Measurements from ENCODE around the gene MSLN.
"Not testable (repeated sequence)": the region's sequence is repeated elsewhere in the genome, so short reads cannot be mapped to it uniquely, and the experiment has no call there.

Gene MSLN

DNA sequence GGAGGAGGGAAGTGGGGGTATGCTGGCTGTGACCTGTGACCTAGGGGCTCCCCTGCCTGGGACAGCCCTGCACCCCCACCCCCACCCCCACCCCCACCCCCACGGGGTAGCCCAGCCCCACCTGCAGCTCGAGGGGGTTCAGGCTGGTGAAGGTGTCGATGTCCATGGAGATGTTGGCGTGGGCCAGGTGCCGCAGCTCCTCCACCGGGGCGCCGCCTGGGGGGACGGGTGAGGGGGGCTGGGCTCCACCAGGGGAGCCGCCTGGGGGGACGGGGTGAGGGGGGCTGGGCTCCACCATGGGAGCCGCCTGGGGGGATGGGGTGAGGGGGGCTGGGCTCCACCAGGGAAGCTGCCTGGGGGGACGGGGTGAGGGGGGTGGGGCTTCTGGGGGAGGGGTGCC is 9.9 kb downstream of the MSLN start:
- Histone ChIP-seq H3K27ac (ENCODE audit: low read depth, low read length) (no peak overlapping the region), H3K27me3 (ENCODE audit: insufficient read depth, low read length) (no peaks in the 10 kb centered on the region), H3K9ac (ENCODE audit: low read depth, low read length) (no peak overlapping the region), H3K4me3 (ENCODE audit: low read length) (no peak overlapping the region), H3K9me3 (ENCODE audit: insufficient read depth, low read depth, low read length) (no peaks in the 10 kb centered on the region), H3K4me1 (ENCODE audit: insufficient read depth, low read length) (no peaks in the 10 kb centered on the region), H3K36me3 (ENCODE audit: insufficient read depth, low read length) (no peaks in the 10 kb centered on the region)
- WGBS: 83% methylated on average over 7 of the region's 13 CpGs

- Histone ChIP-seq H3K4me3 (ENCODE audit: low read length) (no peak overlapping the region), H3K9me3 (ENCODE audit: insufficient read depth, low read depth, low read length) (no peaks in the 10 kb centered on the region), H3K4me1 (ENCODE audit: insufficient read depth, low read length) (no peaks in the 10 kb centered on the region), H3K27ac (ENCODE audit: low read depth, low read length) (no peak overlapping the region), H3K27me3 (ENCODE audit: insufficient read depth, low read length) (peaks cover 3% of the 10 kb centered on the region), H3K36me3 (ENCODE audit: insufficient read depth, low read length) (no peaks in the 10 kb centered on the region), H3K9ac (ENCODE audit: low read depth, low read length) (no peak overlapping the region)
- 94% methylated on average over 18 of the region's 18 CpGs for WGBS
Observed at GRCh38 chr16:772959-773358, 12.4 kb downstream of the MSLN start.

DNA sequence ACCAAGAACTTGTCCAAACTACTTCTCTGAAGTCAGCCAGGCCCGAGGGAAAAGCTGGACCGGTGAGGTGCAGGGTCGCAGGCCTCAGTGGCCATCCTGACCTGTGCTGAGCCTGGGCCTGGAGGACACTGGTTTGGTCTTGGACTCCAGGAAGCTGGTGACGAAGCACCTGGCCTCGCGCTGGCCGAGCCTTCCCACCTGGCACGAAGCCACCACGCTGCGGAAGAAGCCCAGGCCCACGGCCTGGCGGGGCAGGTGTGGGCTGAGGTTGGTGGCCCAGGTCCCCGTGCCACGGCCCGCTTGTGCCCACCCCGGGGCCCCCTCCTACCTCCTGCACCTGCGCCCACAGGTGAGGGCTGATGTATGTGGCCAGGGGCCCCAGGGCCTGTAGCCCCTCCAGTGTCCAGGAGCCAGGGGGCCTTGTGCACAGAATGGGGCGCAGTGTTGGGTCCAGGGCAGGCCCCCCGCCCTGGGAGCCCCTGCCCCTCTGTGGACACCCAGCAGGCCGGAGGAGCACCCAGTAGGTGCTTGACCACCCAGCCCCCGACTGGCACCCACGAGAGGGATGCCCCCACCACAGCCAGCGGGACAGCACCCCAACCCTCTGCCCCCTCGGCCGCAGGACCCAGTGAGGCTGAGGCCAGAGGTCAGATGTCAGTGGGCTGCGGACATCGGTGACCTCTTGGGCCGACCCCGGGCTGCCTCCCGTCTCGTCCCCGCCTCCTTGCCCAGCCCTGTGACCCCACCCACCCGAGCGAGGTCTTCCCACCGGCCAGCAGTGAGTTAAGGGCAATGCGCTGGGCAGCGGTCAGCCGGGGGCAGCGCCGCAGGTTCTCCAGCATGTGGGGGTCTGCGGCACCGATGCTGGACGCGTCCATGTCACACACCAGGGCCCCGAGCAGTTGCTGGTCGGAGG is 13.8 kb downstream of the MSLN start:
- Histone ChIP-seq H3K27me3 (ENCODE audit: insufficient read depth, low read length) (peaks cover 4% of the 10 kb centered on the region), H3K9ac (ENCODE audit: low read depth, low read length) (no peak overlapping the region), H3K27ac (ENCODE audit: low read depth, low read length) (no peak overlapping the region), H3K9me3 (ENCODE audit: insufficient read depth, low read depth, low read length) (no peaks in the 10 kb centered on the region), H3K36me3 (ENCODE audit: insufficient read depth, low read length) (no peaks in the 10 kb centered on the region), H3K4me1 (ENCODE audit: insufficient read depth, low read length) (no peaks in the 10 kb centered on the region), H3K4me3 (ENCODE audit: low read length) (no peak overlapping the region)
- 93% methylated on average over 46 of the region's 46 CpGs for WGBS

DNA sequence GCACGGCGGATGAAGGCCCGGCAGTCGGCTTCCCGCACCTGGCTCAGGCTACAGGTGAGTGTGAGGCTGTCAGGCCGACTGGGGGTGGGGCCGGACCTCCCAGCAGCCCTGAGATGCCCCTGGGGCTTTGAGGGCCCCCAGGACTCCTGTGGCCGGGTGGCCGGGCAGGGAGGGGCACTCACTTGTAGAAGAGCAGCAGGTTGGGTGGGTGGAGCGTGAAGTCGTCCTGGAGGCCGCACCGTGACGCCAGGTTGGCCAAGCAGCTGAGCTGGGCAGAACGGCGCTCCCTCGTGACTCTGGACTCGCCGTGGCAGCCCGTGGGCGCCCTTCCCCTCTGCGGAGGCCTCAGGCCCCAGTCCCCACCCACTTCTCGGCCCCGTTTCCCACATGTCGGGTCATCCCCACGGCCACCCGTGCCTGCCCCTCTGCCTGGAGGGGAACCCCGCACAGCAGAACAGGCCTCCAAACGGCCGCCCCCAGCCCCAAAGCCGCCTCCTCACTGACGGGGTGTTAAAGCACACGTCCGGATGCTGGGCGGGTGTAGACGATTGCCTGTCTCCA is 14.8 kb downstream of the MSLN start:
- 91% methylated on average over 36 of the region's 36 CpGs for WGBS
- Histone ChIP-seq H3K9me3 (ENCODE audit: insufficient read depth, low read depth, low read length) (no peaks in the 10 kb centered on the region), H3K27me3 (ENCODE audit: insufficient read depth, low read length) (peaks cover 4% of the 10 kb centered on the region), H3K9ac (ENCODE audit: low read depth, low read length) (no peak overlapping the region), H3K27ac (ENCODE audit: low read depth, low read length) (no peak overlapping the region), H3K36me3 (ENCODE audit: insufficient read depth, low read length) (no peaks in the 10 kb centered on the region), H3K4me3 (ENCODE audit: low read length) (no peak overlapping the region), H3K4me1 (ENCODE audit: insufficient read depth, low read length) (no peaks in the 10 kb centered on the region)

- H3K27me3 ChIP-seq (ENCODE audit: insufficient read depth, low read length); H3K9ac ChIP-seq (ENCODE audit: low read depth, low read length): not testable (repeated sequence)
- 93% methylated on average over 9 of the region's 10 CpGs for WGBS
Observed at GRCh38 chr16:776298-776697, 15.8 kb downstream of the MSLN start.

DNA sequence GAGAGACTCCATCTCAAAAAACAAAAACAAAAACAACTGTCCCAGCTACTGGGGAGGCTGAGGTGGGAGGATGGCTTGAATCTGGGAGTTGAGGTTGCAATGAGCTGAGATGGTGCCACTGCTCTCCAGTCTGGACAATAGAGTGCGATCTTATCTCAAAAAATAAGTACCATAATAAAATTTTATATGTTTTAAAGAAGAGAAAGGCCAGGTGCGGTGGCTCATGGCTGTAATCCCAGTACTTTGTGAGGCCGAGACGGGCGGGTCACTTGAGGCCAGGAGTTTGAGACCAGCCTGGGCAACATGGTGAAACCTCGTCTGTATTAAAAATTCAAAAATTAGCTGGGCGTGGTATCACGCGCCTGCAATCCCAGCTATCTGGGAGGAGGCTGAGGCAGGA is 16.3 kb downstream of the MSLN start:
- Histone ChIP-seq H3K4me3 (ENCODE audit: low read length) (no peak overlapping the region), H3K36me3 (ENCODE audit: insufficient read depth, low read length) (no peaks in the 10 kb centered on the region), H3K9me3 (ENCODE audit: insufficient read depth, low read depth, low read length) (no peaks in the 10 kb centered on the region), H3K27ac (ENCODE audit: low read depth, low read length) (no peak overlapping the region), H3K9ac (ENCODE audit: low read depth, low read length) (no peak overlapping the region), H3K4me1 (ENCODE audit: insufficient read depth, low read length) (no peaks in the 10 kb centered on the region), H3K27me3 (ENCODE audit: insufficient read depth, low read length) (peaks cover 4% of the 10 kb centered on the region)
- 92% methylated on average over 8 of the region's 9 CpGs for WGBS

More at GRCh38 chr16:776298-776697, 15.8 kb downstream of the MSLN start:
- not testable (repeated sequence) for H3K27ac ChIP-seq (ENCODE audit: low read depth, low read length); H3K4me1 ChIP-seq (ENCODE audit: insufficient read depth, low read length); H3K4me3 ChIP-seq (ENCODE audit: low read length); H3K36me3 ChIP-seq (ENCODE audit: insufficient read depth, low read length); H3K9me3 ChIP-seq (ENCODE audit: insufficient read depth, low read depth, low read length)

GRCh38 chr16:777826-778225 is 17.3 kb downstream of the MSLN start:
- Histone ChIP-seq H3K9ac (ENCODE audit: low read depth, low read length) (no peak overlapping the region), H3K36me3 (ENCODE audit: insufficient read depth, low read length) (no peaks in the 10 kb centered on the region), H3K27ac (ENCODE audit: low read depth, low read length) (no peak overlapping the region), H3K9me3 (ENCODE audit: insufficient read depth, low read depth, low read length) (no peaks in the 10 kb centered on the region), H3K27me3 (ENCODE audit: insufficient read depth, low read length) (peaks cover 4% of the 10 kb centered on the region), H3K4me3 (ENCODE audit: low read length) (no peak overlapping the region), H3K4me1 (ENCODE audit: insufficient read depth, low read length) (no peaks in the 10 kb centered on the region)
- 63% methylated on average over 16 of the region's 16 CpGs for WGBS

- H3K27ac ChIP-seq (ENCODE audit: low read depth, low read length): no peak overlapping the region
- WGBS: 88% methylated on average over 11 of the region's 11 CpGs
- H3K9me3 ChIP-seq (ENCODE audit: insufficient read depth, low read depth, low read length): no peaks in the 10 kb centered on the region
- peaks cover 4% of the 10 kb centered on the region for H3K27me3 ChIP-seq (ENCODE audit: insufficient read depth, low read length)
- no peaks in the 10 kb centered on the region for H3K36me3 ChIP-seq (ENCODE audit: insufficient read depth, low read length)
- H3K4me1 ChIP-seq (ENCODE audit: insufficient read depth, low read length): no peaks in the 10 kb centered on the region
- H3K9ac ChIP-seq (ENCODE audit: low read depth, low read length): no peak overlapping the region
- H3K4me3 ChIP-seq (ENCODE audit: low read length): no peak overlapping the region
Observed at GRCh38 chr16:778447-778846, 17.9 kb downstream of the MSLN start.

DNA sequence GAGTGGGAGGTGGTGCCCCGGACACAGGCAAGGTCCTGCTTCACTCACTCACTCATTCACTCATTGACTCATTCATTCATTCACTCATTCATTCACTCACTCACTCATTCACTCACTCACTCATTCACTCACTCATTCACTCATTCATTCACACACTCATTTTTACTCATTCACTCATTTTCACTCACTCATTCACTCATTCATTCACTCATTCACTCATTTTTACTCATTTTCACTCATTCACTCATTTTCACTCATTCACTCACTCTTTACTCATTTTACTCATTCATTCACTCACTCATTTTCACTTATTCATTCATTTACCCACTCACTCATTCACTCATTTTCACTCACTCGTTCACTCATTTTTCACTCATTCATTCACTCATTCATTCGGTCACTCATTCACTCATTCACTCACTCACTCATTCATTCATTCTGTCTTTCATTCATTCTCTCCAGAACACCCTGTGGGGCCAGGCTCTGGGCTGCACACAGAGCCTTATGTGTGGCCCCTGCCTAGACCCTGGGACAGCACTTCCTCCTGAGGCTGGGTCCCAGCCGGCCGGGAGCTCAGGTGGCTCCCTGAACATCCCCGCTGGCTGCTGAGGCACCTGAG is 18.5 kb downstream of the MSLN start:
- Histone ChIP-seq H3K4me3 (ENCODE audit: low read length) (no peak overlapping the region), H3K27me3 (ENCODE audit: insufficient read depth, low read length) (peaks cover 4% of the 10 kb centered on the region), H3K4me1 (ENCODE audit: insufficient read depth, low read length) (no peaks in the 10 kb centered on the region), H3K27ac (ENCODE audit: low read depth, low read length) (no peak overlapping the region), H3K9ac (ENCODE audit: low read depth, low read length) (no peak overlapping the region), H3K36me3 (ENCODE audit: insufficient read depth, low read length) (no peaks in the 10 kb centered on the region), H3K9me3 (ENCODE audit: insufficient read depth, low read depth, low read length) (no peaks in the 10 kb centered on the region)
- 91% methylated on average over 6 of the region's 6 CpGs for WGBS

DNA sequence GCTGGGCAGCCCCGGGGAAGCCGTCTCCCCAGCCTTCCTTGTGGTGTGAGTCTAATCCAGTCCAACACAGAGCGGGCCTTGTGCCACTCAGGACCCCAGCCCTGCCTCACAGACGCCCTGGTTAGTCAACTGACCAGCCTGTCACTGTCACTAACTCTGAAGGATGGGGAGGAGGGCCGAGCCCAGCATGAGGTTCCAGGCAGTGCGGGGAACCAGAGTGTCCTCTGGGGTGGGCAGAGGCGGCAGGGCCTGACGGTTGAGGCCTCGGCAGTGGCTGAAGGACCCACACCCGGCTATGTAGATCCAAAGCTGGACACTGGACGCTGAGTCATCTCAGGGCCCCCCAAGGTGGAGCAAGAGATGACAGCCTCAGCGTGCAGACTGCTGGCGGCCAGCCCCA is 19.0 kb downstream of the MSLN start:
- no peak overlapping the region for H3K9ac ChIP-seq (ENCODE audit: low read depth, low read length)
- WGBS: 86% methylated on average over 13 of the region's 13 CpGs
- no peak overlapping the region for H3K4me3 ChIP-seq (ENCODE audit: low read length)
- no peaks in the 10 kb centered on the region for H3K9me3 ChIP-seq (ENCODE audit: insufficient read depth, low read depth, low read length)
- peaks cover 4% of the 10 kb centered on the region for H3K27me3 ChIP-seq (ENCODE audit: insufficient read depth, low read length)
- H3K4me1 ChIP-seq (ENCODE audit: insufficient read depth, low read length): no peaks in the 10 kb centered on the region
- H3K36me3 ChIP-seq (ENCODE audit: insufficient read depth, low read length): no peaks in the 10 kb centered on the region
- H3K27ac ChIP-seq (ENCODE audit: low read depth, low read length): no peak overlapping the region

DNA sequence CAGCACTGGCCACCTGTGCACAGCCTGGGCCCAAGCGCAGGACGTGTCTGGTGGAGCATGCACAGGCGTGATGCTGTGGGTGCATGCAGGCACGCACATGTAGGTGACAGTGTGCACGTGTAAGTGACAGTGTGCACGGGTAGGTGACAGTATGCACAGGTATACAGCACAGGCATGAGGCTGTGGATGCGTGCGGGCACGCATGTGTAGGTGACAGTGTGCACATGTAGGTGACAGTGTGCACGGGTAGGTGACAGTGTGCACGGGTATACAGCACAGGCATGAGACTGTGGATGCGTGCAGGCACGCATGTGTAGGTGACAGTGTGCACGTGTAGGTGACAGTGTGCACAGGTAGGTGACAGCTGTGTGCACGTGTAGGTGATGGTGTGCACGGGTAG is 19.8 kb downstream of the MSLN start:
- no peak overlapping the region for H3K4me3 ChIP-seq (ENCODE audit: low read length)
- no peak overlapping the region for H3K27ac ChIP-seq (ENCODE audit: low read depth, low read length)
- WGBS: 91% methylated on average over 16 of the region's 16 CpGs
- H3K9me3 ChIP-seq (ENCODE audit: insufficient read depth, low read depth, low read length): no peaks in the 10 kb centered on the region
- H3K9ac ChIP-seq (ENCODE audit: low read depth, low read length): no peak overlapping the region
- H3K4me1 ChIP-seq (ENCODE audit: insufficient read depth, low read length): no peaks in the 10 kb centered on the region
- peaks cover 4% of the 10 kb centered on the region for H3K27me3 ChIP-seq (ENCODE audit: insufficient read depth, low read length)
- no peaks in the 10 kb centered on the region for H3K36me3 ChIP-seq (ENCODE audit: insufficient read depth, low read length)
